KMS-11 (cell line): ENCODE data around the gene TBC1D19.
"Not testable (repeated sequence)": the region's sequence is repeated elsewhere in the genome, so short reads cannot be mapped to it uniquely, and the experiment has no call there.

Experiments used
- H2AFZ ChIP-seq: fragments of 200-600 bp; sonication (generic); 2 replicates; pipeline ENCODE4 v1.6.1; 2016; ENCODE audit warnings: antibody characterized with exemption, mixed run types, low read depth
- H3K27ac ChIP-seq: fragments of 200-600 bp; sonication (generic); 2 replicates; pipeline ENCODE4 v1.6.1; 2016; ENCODE audit warnings: mild to moderate bottlenecking, mixed run types
- H3K27me3 ChIP-seq: fragments of 200-600 bp; sonication (generic); 2 replicates; pipeline ENCODE4 v1.6.1; 2017; ENCODE audit warnings: mild to moderate bottlenecking, low read depth, mixed run types, moderate library complexity; ENCODE audit not compliant: insufficient read depth
- H3K36me3 ChIP-seq: fragments of 200-600 bp; sonication (generic); 2 replicates; pipeline ENCODE4 v1.6.1; 2017; ENCODE audit warnings: mild to moderate bottlenecking, mixed run types; ENCODE audit not compliant: insufficient read depth
- H3K4me1 ChIP-seq: fragments of 200-600 bp; sonication (generic); 2 replicates; pipeline ENCODE4 v1.6.1; 2016; ENCODE audit warnings: mild to moderate bottlenecking, low read depth, mixed run types; ENCODE audit not compliant: poor library complexity, severe bottlenecking
- H3K4me2 ChIP-seq: fragments of 200-600 bp; sonication (generic); 2 replicates; pipeline ENCODE4 v1.7.0; 2016; ENCODE audit warnings: mild to moderate bottlenecking, mixed run types
- H3K4me3 ChIP-seq: fragments of 200-600 bp; sonication (generic); IDR thresholded peaks from 2 replicates; pipeline ENCODE4 v1.6.1; 2017; ENCODE audit warnings: low read depth, low read length, mixed read lengths; ENCODE audit not compliant: insufficient read depth
- H3K79me2 ChIP-seq: fragments of 200-600 bp; sonication (generic); 2 replicates; pipeline ENCODE4 v1.6.1; 2016; ENCODE audit warnings: low read depth, mixed run types; ENCODE audit not compliant: insufficient read depth
- H3K9ac ChIP-seq: fragments of 200-600 bp; sonication (generic); 2 replicates; pipeline ENCODE4 v1.6.1; 2016; ENCODE audit warnings: mild to moderate bottlenecking, mixed run types
- H4K20me1 ChIP-seq: fragments of 200-600 bp; sonication (generic); 2 replicates; pipeline ENCODE4 v1.6.1; 2016; ENCODE audit warnings: mild to moderate bottlenecking, mixed run types; ENCODE audit not compliant: insufficient read depth
- TF ChIP-seq, protein P1 (sequence below): fragments of 200-600 bp; sonication (generic); conservative IDR thresholded peaks from 2 replicates; pipeline ENCODE4 v1.6.1; 2017; ENCODE audit warnings: low read depth, mild to moderate bottlenecking, antibody characterized with exemption, low read length, moderate library complexity, mixed read lengths

Gene TBC1D19

DNA sequence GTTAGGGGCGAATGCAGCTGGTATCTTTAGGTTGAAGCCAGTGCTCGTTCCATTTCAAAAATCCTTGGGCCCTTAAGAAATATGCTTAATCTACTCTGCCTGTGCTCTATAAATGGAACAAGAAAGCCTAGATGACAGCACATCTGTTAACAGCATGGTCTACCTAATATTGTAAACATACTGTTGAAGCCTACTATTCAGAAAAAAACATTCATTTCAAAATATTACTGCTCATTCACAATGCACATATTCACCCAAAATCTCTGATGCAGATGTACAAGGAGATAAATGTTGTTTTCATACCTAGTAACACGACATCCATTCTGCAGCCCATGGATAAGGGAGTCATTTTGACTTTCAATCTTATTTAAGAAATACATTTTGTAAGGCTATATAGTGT is 106.6 kb downstream of the TBC1D19 start:
- no peaks in the 10 kb centered on the region for H4K20me1 ChIP-seq
- H3K9ac ChIP-seq, result no peak overlapping the region
- H3K27ac ChIP-seq, result no peak overlapping the region
- H3K4me1 ChIP-seq, result no peaks in the 10 kb centered on the region
- no peaks in the 10 kb centered on the region for H3K36me3 ChIP-seq
- H3K4me3 ChIP-seq, result no peak overlapping the region
- no peak overlapping the region for H3K4me2 ChIP-seq
- H3K27me3 ChIP-seq, result no peaks in the 10 kb centered on the region
- H2AFZ ChIP-seq, result no peak overlapping the region
- H3K79me2 ChIP-seq, result no peaks in the 10 kb centered on the region
- TF ChIP-seq, protein P1, sequence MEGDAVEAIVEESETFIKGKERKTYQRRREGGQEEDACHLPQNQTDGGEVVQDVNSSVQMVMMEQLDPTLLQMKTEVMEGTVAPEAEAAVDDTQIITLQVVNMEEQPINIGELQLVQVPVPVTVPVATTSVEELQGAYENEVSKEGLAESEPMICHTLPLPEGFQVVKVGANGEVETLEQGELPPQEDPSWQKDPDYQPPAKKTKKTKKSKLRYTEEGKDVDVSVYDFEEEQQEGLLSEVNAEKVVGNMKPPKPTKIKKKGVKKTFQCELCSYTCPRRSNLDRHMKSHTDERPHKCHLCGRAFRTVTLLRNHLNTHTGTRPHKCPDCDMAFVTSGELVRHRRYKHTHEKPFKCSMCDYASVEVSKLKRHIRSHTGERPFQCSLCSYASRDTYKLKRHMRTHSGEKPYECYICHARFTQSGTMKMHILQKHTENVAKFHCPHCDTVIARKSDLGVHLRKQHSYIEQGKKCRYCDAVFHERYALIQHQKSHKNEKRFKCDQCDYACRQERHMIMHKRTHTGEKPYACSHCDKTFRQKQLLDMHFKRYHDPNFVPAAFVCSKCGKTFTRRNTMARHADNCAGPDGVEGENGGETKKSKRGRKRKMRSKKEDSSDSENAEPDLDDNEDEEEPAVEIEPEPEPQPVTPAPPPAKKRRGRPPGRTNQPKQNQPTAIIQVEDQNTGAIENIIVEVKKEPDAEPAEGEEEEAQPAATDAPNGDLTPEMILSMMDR, result no peak

DNA sequence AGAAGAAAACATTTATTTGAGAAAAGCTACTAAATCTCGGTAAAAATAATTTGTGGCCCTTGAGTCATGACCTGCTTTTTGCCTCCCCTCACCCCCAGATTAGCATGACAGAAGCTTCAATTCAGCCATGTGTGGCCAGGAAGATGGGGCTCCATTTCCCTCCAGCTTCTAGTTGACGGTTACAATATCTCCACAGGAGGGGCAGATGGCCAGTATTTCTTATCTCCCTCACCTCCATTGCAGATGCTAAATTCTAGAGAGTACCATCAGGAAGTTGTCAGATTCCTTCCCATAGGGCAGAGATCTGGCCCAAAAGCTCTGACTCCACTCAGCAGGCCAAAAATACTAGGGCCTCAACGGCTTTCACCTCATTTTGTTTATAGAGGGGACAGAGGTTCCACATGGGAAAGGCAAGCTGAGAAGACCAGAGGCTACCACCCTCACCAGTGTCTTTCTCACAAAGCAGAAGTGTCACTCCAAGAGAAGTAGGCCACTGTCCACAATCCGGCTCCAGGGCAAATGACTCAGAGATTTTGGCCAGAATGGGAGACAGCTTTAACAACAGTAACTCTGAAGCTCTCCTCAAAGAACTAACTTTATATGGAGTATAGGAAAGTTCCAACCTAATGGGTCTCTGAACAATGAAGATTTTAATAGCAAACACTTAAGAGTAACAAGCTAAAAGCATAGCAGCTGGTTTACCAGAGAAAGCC is 108.3 kb downstream of the TBC1D19 start:
- H3K9ac ChIP-seq, result no peak overlapping the region
- no peaks in the 10 kb centered on the region for H3K27me3 ChIP-seq
- H2AFZ ChIP-seq, result no peak overlapping the region
- TF ChIP-seq, protein P1, result no peak
- H3K36me3 ChIP-seq, result no peaks in the 10 kb centered on the region
- H4K20me1 ChIP-seq, result no peaks in the 10 kb centered on the region
- no peaks in the 10 kb centered on the region for H3K4me1 ChIP-seq
- no peak overlapping the region for H3K27ac ChIP-seq
- H3K4me3 ChIP-seq, result no peak overlapping the region
- H3K79me2 ChIP-seq, result no peaks in the 10 kb centered on the region
- H3K4me2 ChIP-seq, result no peak overlapping the region

GRCh38 chr4:26694131-26694530 is 110.2 kb downstream of the TBC1D19 start:
- not testable (repeated sequence) for H3K4me1 ChIP-seq, H3K27me3 ChIP-seq, H3K79me2 ChIP-seq, H2AFZ ChIP-seq, H3K36me3 ChIP-seq, H3K9ac ChIP-seq, H4K20me1 ChIP-seq, H3K4me3 ChIP-seq, H3K4me2 ChIP-seq, H3K27ac ChIP-seq

GRCh38 chr4:26700110-26700509 is 116.2 kb downstream of the TBC1D19 start:
- no peaks in the 10 kb centered on the region for H3K79me2 ChIP-seq
- H3K27ac ChIP-seq, result no peak overlapping the region
- H3K27me3 ChIP-seq, result no peaks in the 10 kb centered on the region
- H4K20me1 ChIP-seq, result no peaks in the 10 kb centered on the region
- H3K9ac ChIP-seq, result no peak overlapping the region
- no peak overlapping the region for H3K4me2 ChIP-seq
- H3K4me3 ChIP-seq, result no peak overlapping the region
- H3K36me3 ChIP-seq, result no peaks in the 10 kb centered on the region
- no peak overlapping the region for H2AFZ ChIP-seq
- no peaks in the 10 kb centered on the region for H3K4me1 ChIP-seq
- TF ChIP-seq, protein P1, result no peak

DNA sequence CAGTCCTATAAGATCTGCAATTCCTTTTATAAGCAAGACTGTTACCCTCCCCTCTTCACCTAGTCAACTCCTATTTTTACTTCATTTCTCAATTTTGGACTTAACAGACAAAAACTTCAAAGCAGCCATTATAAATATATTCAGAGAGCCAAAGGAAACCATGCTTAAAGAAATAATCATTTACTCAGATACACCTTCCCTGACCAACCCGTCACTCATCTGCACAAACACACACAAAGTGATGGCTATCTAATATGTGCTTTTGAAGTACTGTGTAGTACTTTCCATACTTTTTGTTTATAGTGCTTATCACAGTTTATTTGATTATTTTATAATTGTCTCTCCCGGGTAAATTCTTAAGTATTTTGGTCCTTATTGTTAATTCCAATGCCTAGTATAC is 117.2 kb downstream of the TBC1D19 start:
- Histone ChIP-seq H3K4me3 (no peak overlapping the region), H3K4me1 (no peaks in the 10 kb centered on the region), H3K4me2 (no peak overlapping the region), H3K9ac (no peak overlapping the region), H3K27me3 (no peaks in the 10 kb centered on the region), H3K36me3 (no peaks in the 10 kb centered on the region), H3K27ac (no peak overlapping the region), H4K20me1 (no peaks in the 10 kb centered on the region), H2AFZ (no peak overlapping the region), H3K79me2 (no peaks in the 10 kb centered on the region)
- TF ChIP-seq, protein P1, result no peak
